GM18951 (cell line): Measurements from ENCODE around the gene NANOS3.

Experiments
- POLR2A ChIP-seq: IDR thresholded peaks from 4 replicates; pipeline ENCODE4 v1.6.1; 2011; ENCODE audit warnings: mild to moderate bottlenecking; ENCODE audit not compliant: insufficient read length, insufficient read depth; ENCODE audit errors: extremely low read depth
- in situ Hi-C: fragments of 300-500 bp; cut with MboI; formaldehyde crosslinking; loops from one replicate; pipeline ENCODE4 v1.12.0; 2022; ENCODE audit warnings: low sequenced_read_pairs, mixed read lengths, inconsistent platforms; ENCODE audit not compliant: unreplicated experiment

NANOS3 gene

DNA sequence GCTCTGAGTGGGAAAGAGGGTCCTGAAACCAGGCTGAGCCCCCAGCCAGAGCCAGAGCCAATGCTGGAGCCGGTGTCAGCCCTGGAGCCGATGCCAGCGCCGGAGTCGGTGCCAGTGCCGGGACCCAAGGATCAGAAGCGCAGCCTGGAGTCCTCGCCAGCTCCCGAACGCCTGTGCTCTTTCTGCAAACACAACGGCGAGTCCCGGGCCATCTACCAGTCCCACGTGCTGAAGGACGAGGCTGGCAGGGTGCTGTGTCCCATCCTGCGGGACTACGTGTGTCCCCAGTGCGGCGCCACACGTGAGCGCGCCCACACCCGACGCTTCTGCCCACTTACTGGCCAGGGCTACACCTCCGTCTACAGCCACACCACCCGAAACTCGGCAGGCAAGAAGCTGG lies 369 bp downstream of the NANOS3 start:
- no peak for TF ChIP-seq POLR2A
- in situ Hi-C loops: no loop called here

DNA sequence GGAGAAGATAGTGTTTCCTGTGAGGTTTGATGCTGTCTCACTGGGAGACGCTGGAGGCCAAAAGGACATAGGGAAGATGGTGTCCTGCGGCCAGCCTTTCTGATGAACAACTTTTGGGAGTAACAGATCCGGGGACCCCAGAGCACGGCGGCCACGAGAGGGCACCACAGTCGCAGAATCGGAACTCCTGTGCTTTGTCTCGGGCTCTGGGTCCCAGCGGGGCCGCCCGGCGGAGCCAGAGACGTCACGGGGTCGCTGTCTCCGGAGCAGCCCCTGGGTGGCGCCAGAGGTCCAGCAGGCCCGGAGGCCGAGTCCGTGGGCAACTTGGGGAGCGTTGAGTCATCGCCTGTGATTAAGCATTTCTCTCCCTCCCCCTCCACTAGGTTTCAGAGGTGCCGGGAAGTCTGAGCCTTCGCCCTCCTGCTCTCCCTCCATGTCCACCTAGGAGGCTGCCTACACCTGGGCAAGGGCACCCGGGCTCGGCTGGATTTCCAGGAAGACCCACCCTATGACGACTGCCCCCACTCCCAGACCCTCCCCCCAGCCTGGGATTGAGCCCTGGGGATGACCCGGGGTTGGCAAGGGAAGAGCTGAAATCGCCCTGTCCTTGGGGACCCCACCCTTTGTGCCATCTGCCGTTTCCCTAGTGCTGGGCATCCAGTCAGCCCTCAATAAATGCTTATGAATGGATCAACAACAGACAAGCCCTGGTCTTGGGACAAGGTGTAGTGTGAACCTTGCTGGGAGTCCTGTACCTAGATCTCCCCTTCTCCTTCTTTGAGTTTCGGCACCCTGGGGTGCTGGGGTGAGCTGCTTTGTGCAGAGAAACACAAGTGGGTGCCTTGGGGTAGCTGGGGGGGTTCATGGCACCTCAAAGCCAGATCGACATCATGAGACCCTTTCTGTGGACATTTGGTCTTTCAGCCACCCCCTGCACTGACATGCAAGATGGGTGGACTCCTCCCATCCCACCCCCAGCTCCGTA lies 3.4 kb downstream of the NANOS3 start:
- TF ChIP-seq POLR2A: peak; percentile 41
- in situ Hi-C loops: loop anchor here (5.0 kb wide), 1 partner anchor 192 kb away; the partner anchor contains the start of gene MISP3

DNA sequence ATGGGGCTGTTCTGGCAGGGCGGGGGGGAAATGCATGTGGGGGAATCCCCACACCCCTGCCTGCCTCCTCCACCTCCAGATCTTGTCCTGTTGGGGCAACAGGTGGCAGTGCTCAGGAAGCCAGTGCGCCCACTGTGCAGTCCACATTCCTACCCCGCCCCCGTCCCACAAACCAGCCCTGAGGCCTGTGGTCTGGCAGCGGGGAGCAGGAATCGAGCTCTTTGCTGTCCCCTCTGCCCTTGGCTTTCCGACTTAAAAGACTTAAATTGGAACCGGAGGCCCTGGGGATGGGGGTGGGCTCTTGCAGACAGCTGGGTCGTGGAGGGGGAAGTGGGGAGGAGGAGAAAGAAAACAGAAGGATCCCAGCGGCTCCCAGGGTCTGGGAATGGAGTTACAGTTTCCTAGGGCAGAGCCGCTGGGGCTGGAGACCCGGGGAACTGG lies 4.3 kb downstream of the NANOS3 start:
- TF ChIP-seq POLR2A: no peak
- in situ Hi-C loops: loop anchor here (5.0 kb wide), 1 partner anchor 191 kb away; the partner anchor contains the start of gene MISP3

DNA sequence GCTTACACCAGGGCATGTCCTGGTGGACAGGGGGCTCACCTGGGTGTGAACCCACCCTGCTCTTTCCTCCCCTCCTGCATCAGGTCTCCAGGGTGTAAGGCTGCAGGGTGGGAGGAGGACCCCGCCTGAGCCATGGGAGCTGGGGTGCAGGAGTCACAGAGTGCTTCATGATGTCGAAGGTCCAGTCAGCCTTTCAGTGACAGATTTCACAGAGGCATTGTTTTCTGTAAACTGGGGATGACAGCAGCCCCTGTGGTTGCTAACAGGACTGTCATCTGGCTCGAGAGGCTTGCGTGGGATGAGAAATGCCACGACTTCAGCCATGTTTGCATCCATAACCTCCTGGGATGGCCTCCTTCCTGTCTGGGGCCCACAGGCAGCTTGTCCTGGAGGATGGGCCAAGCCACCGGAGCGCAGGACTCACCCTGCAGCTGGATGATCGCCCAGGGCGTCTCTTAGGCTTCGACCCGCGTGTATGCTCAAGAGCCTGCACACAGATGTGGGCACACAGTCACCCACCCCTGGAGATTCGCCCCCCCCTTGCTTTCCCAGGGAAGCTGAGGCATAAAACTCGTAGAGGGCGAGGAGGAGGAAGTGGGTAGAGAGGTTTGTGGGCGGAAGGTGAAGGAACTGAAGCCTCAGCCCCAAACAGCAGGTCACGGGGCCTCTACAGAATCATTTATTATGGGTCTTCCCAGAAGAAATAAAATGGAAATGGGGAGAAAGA lies 4.9 kb downstream of the NANOS3 start:
- TF ChIP-seq POLR2A: peak; percentile 33
- in situ Hi-C loops: loop anchor here (5.0 kb wide), 1 partner anchor 190 kb away; the partner anchor contains the start of gene MISP3

DNA sequence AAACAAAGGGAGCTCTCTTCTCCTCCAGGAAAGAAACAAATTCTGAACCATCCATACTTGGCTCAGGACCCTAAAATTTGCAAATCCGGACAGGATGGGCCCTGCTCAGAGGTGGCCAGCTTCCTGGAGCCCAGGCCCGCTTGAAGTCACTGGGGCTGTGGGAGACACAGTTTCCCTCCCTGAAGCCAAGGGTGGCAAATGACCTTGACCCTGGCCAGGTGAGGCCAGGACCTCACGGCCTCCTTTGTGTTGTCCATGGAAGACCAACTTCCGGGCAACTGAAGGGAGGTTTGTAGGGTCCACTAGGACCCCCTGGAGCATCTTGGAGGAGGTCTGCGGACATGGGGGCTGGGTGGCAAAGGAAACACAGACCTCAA lies 5.5 kb downstream of the NANOS3 start:
- no peak for TF ChIP-seq POLR2A
- in situ Hi-C loops: loop anchor here (5.0 kb wide), 1 partner anchor 190 kb away; the partner anchor contains the start of gene MISP3

DNA sequence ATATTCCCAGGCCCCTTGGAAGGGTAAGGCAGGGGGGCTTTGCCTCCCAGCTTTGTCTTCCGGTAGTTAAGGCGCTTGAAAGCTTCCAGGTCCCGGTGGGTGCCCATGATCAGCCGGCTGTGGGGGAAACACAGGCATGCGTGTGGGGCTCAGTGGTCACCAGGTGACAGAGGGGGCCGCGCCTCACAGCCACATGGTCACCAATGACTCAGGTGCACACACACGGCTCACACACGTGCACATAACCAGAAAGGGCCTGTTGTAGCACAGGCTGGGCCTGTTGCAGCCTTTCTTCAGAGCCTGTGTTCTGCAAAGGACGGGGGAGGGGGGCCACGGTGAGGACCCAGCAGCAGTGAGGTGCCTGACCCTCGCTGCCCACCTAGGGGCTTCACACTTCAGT lies 5.9 kb downstream of the NANOS3 start:
- no peak for TF ChIP-seq POLR2A
- in situ Hi-C loops: loop anchor here (5.0 kb wide), 1 partner anchor 189 kb away; the partner anchor contains the start of gene MISP3

DNA sequence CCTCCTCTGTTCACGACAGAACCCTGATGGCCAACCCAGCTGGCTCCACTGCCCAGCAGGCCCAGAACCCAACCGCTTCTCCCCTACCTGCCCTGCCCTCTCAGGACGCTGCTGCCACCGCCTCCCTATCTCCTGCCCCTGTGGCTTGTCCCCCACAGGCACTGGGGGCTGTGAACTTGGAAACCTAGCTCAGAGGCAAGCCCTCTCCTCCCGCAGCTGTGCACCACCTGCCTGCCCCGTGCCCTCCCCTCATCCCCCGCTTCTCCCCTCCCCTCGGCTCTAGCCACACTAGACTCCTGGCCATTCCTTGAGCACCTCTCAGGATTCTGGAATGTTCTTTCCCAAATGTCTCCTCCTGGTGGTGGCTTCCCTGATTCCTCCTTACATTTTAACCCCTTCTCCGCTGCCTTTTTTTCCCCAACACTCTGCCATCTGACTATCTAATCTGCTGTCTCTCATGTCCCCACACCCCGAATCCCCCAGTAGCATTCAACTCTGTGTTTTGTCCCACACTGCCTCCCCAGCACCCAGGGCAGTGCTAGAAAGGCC lies 6.7 kb downstream of the NANOS3 start:
- TF ChIP-seq POLR2A: no peak
- in situ Hi-C loops: loop anchor here (5.0 kb wide), 1 partner anchor 189 kb away; the partner anchor contains the start of gene MISP3

DNA sequence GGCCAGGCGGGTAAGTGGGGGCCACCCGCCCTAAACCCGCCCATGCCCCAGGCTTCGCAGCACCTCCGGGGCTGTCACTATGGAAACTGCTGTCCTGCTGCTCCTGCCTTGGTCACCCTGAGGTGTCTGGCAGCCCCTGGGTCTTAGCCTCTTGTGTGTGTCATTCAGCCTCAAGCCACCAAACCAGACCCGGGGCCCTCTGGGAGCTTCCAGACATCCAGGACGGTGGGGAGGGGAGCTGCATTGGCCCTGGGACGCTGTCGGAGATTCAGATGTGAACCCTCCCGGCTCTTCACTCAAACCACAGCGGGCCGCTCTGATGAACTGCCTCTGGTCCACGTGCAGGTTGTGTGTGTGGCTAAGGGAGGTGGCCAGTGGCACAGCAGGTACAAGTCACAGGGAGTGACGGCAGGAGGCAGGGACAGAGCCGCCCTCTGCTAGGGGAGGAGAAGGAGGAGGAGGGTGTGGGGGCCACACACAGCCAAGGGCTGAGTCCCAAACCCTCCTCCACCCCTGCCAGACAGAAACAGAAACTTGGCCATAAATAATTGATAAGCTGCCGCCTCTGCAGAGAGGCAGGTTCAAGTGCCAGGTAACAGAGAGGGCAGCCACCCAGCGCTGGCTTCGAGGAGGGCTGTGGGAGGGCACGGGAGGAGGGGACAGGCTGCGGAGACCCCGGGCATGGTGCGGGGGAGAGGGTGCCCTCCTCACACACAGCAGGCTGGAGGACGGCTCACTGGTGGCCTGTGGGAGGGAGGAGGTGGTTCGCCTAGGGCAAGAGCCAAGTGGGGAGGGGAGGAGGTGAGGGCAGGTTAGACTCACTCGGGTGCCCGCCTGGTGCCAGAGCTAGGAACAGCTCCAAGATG lies 8.0 kb downstream of the NANOS3 start:
- in situ Hi-C loops: loop anchor here (5.0 kb wide), 1 partner anchor 187 kb away; the partner anchor contains the start of gene MISP3
- TF ChIP-seq POLR2A: no peak

DNA sequence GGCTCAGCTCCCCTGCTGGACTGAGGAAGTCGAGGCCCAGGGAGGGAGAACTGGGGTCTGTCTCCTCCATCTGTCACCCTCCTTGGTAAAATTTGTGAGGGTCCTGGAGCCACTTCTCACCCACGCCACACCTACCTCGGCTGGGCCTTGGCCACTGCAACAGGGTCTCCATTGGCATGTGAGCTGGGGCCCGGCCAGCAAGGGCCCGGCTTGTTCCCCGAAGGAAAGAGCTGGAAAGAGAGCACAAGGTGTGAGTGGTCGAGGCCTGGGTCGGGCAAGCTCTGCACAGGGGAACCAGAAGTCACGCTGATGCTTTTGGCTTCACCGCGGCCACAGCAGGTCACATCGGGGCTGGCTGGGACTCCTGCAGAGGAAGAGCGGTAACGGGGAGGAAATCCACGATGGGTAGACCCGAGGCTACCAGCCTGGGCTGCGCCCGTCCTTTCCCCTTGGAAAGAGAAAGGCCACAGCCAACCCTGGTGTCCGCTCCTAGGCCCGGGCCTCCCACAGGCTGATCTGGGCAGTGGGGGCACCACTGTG lies 9.0 kb downstream of the NANOS3 start:
- in situ Hi-C loops: no loop called here
- no peak for TF ChIP-seq POLR2A

DNA sequence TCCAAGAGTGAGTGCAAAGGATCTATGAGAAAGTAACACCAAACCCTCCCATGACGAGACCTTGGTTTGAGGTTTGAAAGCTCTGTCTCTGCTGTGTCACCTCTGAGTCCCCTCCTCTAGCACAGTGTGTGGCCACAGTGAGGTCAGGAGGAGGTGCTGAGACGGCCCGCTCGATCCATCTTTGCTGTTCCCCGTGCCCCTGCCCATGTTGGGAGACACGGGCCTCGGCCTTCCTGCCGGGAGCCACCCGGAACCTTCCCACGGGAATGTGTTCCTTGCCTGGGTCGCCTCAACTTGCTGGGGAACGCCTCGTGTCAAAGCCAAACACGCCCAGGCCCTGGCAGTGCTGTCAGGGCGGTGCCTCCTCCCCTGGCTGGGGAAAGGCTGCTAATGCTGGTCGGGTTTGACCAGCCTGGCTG lies 10.1 kb downstream of the NANOS3 start:
- in situ Hi-C loops: no loop called here
- TF ChIP-seq POLR2A: no peak

DNA sequence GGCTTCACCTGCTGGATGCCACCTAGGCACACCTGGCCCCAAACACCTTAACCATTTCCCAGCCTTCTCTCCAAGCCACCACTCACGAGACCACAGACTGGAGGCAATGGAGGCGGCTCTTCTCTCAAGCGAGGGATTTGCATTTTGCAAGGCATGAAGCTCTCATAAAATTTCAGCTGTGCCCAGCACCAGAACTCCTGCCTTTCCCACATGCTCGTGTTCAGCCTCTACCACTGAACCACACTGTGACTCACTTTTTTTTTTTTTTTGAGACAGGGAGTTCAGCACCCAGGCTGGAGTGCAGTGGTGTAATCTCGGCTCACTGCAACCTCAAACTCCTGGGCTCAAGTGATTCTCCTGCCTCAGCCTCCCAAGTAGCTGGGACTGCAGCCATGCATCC lies 10.6 kb downstream of the NANOS3 start:
- in situ Hi-C loops: no loop called here
- TF ChIP-seq POLR2A: no peak

DNA sequence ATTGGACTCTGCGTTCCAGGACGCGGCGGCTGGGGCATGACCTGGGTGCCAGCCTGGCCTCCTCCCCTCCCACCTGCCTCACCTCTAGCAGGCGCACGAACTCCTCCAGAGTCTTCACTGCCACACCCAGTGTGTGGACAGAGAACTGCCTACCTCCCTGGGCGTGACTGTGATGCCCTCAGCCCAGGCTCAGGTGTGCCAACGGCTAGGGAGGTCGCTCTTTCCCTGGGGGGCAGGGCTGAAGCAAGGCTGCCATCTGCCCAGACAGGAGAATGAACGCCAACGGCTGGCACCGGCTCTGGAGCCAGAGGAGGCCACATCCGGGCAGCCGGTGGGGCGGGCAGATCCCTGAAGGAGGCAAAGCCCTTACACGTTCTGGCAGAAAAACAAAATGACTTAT lies 11.3 kb downstream of the NANOS3 start:
- in situ Hi-C loops: no loop called here
- no peak for TF ChIP-seq POLR2A

DNA sequence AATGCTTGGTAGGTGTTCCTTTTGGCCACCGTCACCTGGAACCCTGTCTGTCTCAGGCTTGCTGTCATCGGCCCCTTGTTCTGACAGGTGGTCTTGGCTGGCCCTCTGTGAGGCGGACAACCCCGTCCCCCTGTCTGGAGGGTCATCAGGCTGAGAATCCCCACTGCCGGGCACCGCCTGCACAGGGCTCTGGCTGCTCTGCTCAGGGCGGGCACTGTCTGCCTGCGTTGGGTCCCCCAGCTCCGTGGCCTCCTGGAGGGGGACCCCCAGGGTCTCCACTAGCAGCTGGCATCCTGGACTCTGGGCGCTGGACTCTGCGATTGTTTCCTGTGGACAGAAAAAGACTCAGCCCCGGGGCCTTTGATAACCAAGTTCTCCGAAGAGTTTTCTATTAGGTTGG lies 13.2 kb downstream of the NANOS3 start:
- in situ Hi-C loops: no loop called here
- TF ChIP-seq POLR2A: no peak
